ENCODE measurements around the gene BDKRB2.

GRCh38 chr14:96176811-96177211, 27.8 kb upstream of the BDKRB2 start:
- TF ChIP-seq CTCF (IDR thresholded peaks at IDR 0.05; ENCODE audit: poor library complexity) (no peak), EZH2 (IDR thresholded peaks at IDR 0.05; ENCODE audit: borderline replicate concordance) (no peak)
